K562 (cell line): ENCODE data around the gene CHURC1. TPM values are rescaled to one million over a fixed set of nuclear protein-coding genes. Genes with fewer than 3 reads are reported as not detected.

ENCODE experiments used
- ATAC-seq: fragments of 200-7000 bp; cut with Tn5 transposase; 3 replicates; pipeline ENCODE4 v1.9.1; 2020; ENCODE audit warnings: moderate library complexity
- BruUV-seq: library from RNA; stranded (reverse); fragments of 400-500 nt; replicated peaks from 2 replicates; lab custom pipeline; 2021; lab: Mats Ljungman, UMichigan
- CTCF ChIA-PET: fragments of 300-600 bp; formaldehyde crosslinking; extraction: SDS; loops from one replicate; lab custom pipeline; 2021; ENCODE audit warnings: low intra/inter-chr PET ratio; lab: Yijun Ruan, JAX
- POLR2A ChIA-PET: fragments of 300-600, 350-650 bp; sonication (Branson Sonifier 250); formaldehyde crosslinking; extraction: SDS; loops from one replicate; lab custom pipeline; 2021; ENCODE audit warnings: antibody characterized with exemption, inconsistent platforms; lab: Yijun Ruan, JAX
- DNase-seq, 4 experiments: peaks; one replicate each; pipeline versions ENCODE4 v3.0.0 to v3.0.0-alpha.2; 2011 to 2018; ENCODE audit warnings: low spot score in 3 of 4, mixed read lengths in 3 of 4; ENCODE audit errors: extremely low read depth in 1 of 4
- FAIRE-seq: peaks from 2 replicates; lab custom pipeline; 2011; peaks lifted over from hg19 to GRCh38; lab: Jason Lieb, UNC
- H2AFZ ChIP-seq: 2 replicates; pipeline ENCODE4 v1.6.0; 2011; ENCODE audit warnings: low read depth, low read length, control low read depth, inconsistent platforms
- H3K27ac ChIP-seq: fragments of 200-600 bp; 3 replicates; pipeline ENCODE4 v1.8.0; 2011; ENCODE audit warnings: low read depth, mild to moderate bottlenecking, control low read depth, inconsistent platforms, low read length, moderate library complexity, mixed read lengths; ENCODE audit errors: extremely low read depth
- H3K27me3 ChIP-seq, 2 experiments: fragments of 300-600 bp in 1 of 2; 2 replicates in 1 of 2; 3 replicates in 1 of 2; pipeline versions ENCODE4 v1.6.0 to v1.8.0; 2011; ENCODE audit warnings: inconsistent platforms in 2 of 2, low read length in 2 of 2, mild to moderate bottlenecking in 1 of 2, mixed read lengths in 1 of 2, moderate library complexity in 1 of 2; ENCODE audit not compliant: control insufficient read depth in 2 of 2, insufficient read depth in 2 of 2
- H3K36me3 ChIP-seq: fragments of 300-600 bp; 3 replicates; pipeline ENCODE4 v1.8.0; 2011; ENCODE audit warnings: mild to moderate bottlenecking, low read length, inconsistent platforms; ENCODE audit not compliant: control insufficient read depth, insufficient read depth
- H3K4me1 ChIP-seq, 2 experiments: fragments of 200-600 bp in 1 of 2; replicated peaks in 1 of 2; 2 replicates in 1 of 2; 3 replicates in 1 of 2; pipeline versions ENCODE4 v1.5.1 to v1.8.0; 2011; ENCODE audit warnings: inconsistent platforms in 2 of 2, low read length in 2 of 2, mild to moderate bottlenecking in 1 of 2, mixed read lengths in 1 of 2, moderate library complexity in 1 of 2; ENCODE audit not compliant: control insufficient read depth in 2 of 2, insufficient read depth in 2 of 2
- H3K4me2 ChIP-seq: 2 replicates; pipeline ENCODE4 v1.6.1; 2011; ENCODE audit warnings: low read length, control low read depth, inconsistent platforms, mixed read lengths; ENCODE audit not compliant: insufficient read depth
- H3K4me3 ChIP-seq: fragments of 200-600 bp; sonication (generic), shearing (Covaris generic); 2 replicates; pipeline ENCODE4 v1.5.1; 2016; ENCODE audit warnings: control low read depth, inconsistent platforms
- H3K79me2 ChIP-seq: fragments of 200-600 bp; 3 replicates; pipeline ENCODE4 v1.8.0; 2011; ENCODE audit warnings: low read length, inconsistent platforms; ENCODE audit not compliant: control insufficient read depth, insufficient read depth
- H3K9ac ChIP-seq, 2 experiments: 2 replicates each; pipeline versions ENCODE4 v1.6.0 to v1.6.1; 2011; ENCODE audit warnings: low read depth in 2 of 2, low read length in 2 of 2, control low read depth in 1 of 2, inconsistent platforms in 1 of 2, mild to moderate bottlenecking in 1 of 2, mixed read lengths in 1 of 2; ENCODE audit not compliant: insufficient read depth in 1 of 2
- H3K9me1 ChIP-seq: one replicate; pipeline ENCODE4 v1.6.0; 2011; ENCODE audit warnings: inconsistent platforms, mild to moderate bottlenecking, low read length, moderate library complexity; ENCODE audit not compliant: control insufficient read depth, insufficient read depth
- H3K9me3 ChIP-seq: replicated peaks from 2 replicates; pipeline ENCODE4 v1.5.1; 2011; ENCODE audit warnings: low read depth, low read length, inconsistent platforms; ENCODE audit not compliant: control insufficient read depth, insufficient read depth
- H4K20me1 ChIP-seq: replicated peaks from 2 replicates; pipeline ENCODE4 v1.6.1; 2011; ENCODE audit warnings: low read length, inconsistent platforms, mixed read lengths; ENCODE audit not compliant: control insufficient read depth, insufficient read depth
- ARID3A ChIP-seq: IDR thresholded peaks from 2 replicates; pipeline ENCODE4 v1.6.1; 2012; ENCODE audit warnings: low read depth, low read length, improper control_type of control experiment, borderline replicate concordance
- CCAR2 ChIP-seq: fragments of 200-400 bp; formaldehyde crosslinking; IDR thresholded peaks from 2 replicates; pipeline ENCODE4 v1.6.1; 2017; ENCODE audit warnings: mild to moderate bottlenecking, low read depth, low read length
- FOS ChIP-seq: IDR thresholded peaks from 3 replicates; pipeline ENCODE4 v1.6.1; 2011; ENCODE audit not compliant: insufficient read length; ENCODE audit errors: extremely low read depth
- KDM2B ChIP-seq: fragments of 250-450 bp; sonication (Bioruptor Pico); IDR thresholded peaks from 2 replicates; pipeline ENCODE4 v1.8.0; 2021; ENCODE audit warnings: mild to moderate bottlenecking, moderate library complexity
- KLF6 ChIP-seq: fragments of 250-450 bp; sonication (Bioruptor Pico); IDR thresholded peaks from 2 replicates; pipeline ENCODE4 v1.4.0; 2020; ENCODE audit warnings: mild to moderate bottlenecking, moderate library complexity, borderline replicate concordance
- NR3C1 ChIP-seq: sonication (generic); formaldehyde crosslinking; IDR thresholded peaks from 2 replicates; pipeline ENCODE4 v1.8.1; 2022; ENCODE audit warnings: missing genetic modification reagents
- PCBP1 ChIP-seq: fragments of 200-400 bp; formaldehyde crosslinking; IDR thresholded peaks from 2 replicates; pipeline ENCODE4 v1.6.1; 2018; ENCODE audit warnings: mild to moderate bottlenecking, low read depth, low read length; ENCODE audit not compliant: poor library complexity, severe bottlenecking
- RUNX1 ChIP-seq: sonication (generic); IDR thresholded peaks from 2 replicates; pipeline ENCODE4 v1.6.1; 2016; ENCODE audit warnings: antibody characterized with exemption, low read depth
- SPI1 ChIP-seq: IDR thresholded peaks from 2 replicates; pipeline ENCODE4 v1.6.1; 2011; ENCODE audit warnings: low read depth, low read length, control low read depth, borderline replicate concordance
- THRAP3 ChIP-seq: fragments of 450-650 bp; IDR thresholded peaks from 2 replicates; pipeline ENCODE4 v1.6.1; 2016; ENCODE audit warnings: mild to moderate bottlenecking, inconsistent platforms, borderline replicate concordance
- YBX1 ChIP-seq: fragments of 450-650 bp; IDR thresholded peaks from 2 replicates; pipeline ENCODE4 v1.7.1; 2016; ENCODE audit warnings: mild to moderate bottlenecking
- ZNF134 ChIP-seq: fragments of 250-450 bp; sonication (Bioruptor Pico); conservative IDR thresholded peaks from 2 replicates; pipeline ENCODE4 v1.4.0; 2020
- ZNF263 ChIP-seq: sonication (generic); formaldehyde crosslinking; IDR thresholded peaks from 2 replicates; pipeline ENCODE4 v1.8.0; 2022; ENCODE audit warnings: mild to moderate bottlenecking, missing genetic modification reagents, borderline replicate concordance
- ZNF324 ChIP-seq: fragments of 250-450 bp; sonication (Bioruptor Pico); IDR thresholded peaks from 2 replicates; pipeline ENCODE4 v1.4.0; 2020; ENCODE audit warnings: mild to moderate bottlenecking
- ZNF354B ChIP-seq: fragments of 250-450 bp; sonication (Bioruptor Pico); IDR thresholded peaks from 2 replicates; pipeline ENCODE4 v1.4.0; 2020
- ZNF644 ChIP-seq: fragments of 200-800 bp; sonication (Bioruptor generic); IDR thresholded peaks from 2 replicates; pipeline ENCODE4 v1.6.1; 2016; ENCODE audit warnings: low read depth, missing genetic modification characterization, missing compliant biosample characterization
- ZZZ3 ChIP-seq: fragments of 450-650 bp; IDR thresholded peaks from 2 replicates; pipeline ENCODE4 v1.6.1; 2016; ENCODE audit warnings: antibody characterized with exemption, mild to moderate bottlenecking, moderate library complexity
- WGBS: fragments of 100-300 bp; shearing (Covaris generic); methylation state at CpG from one replicate; pipeline ENCODE4 v1.1.6; 2016; ENCODE audit warnings: low coverage, mixed read lengths; ENCODE audit not compliant: insufficient coverage; ENCODE audit errors: missing lambda C conversion rate; 5-methylcytosine and 5-hydroxymethylcytosine counted together
- in situ Hi-C: fragments of 300-500 bp; cut with MboI; formaldehyde crosslinking; loops from 4 replicates; pipeline ENCODE4 v1.15.0; 2018; ENCODE audit warnings: inconsistent platforms, mixed read lengths
- intact Hi-C: fragments of 100-400 bp; cut with micrococcal nuclease; formaldehyde crosslinking; loops from 2 replicates; pipeline ENCODE4 v1.14.2; 2022
- polyA plus RNA-seq, 8 experiments: library from polyadenylated mRNA; depleted of rRNA in 4 of 8; stranded (reverse) in 5 of 8; unstranded in 3 of 8; fragments of >200 nt; fragmentation: Nextera tagmentation in 2 of 8; fragmentation: Illumina TruSeq in 1 of 8; extraction: Ambion mirVana in 2 of 8; extraction: Trizol in 1 of 8; gene quantifications; 2 replicates each; pipeline versions ENCODE4 v1.2.1 to v1.2.3, GENCODE V29; 2011 to 2014; ENCODE audit warnings: inconsistent platforms in 1 of 8, missing spikeins in 1 of 8
- total RNA-seq, 7 experiments: library from RNA; depleted of rRNA in 6 of 7; stranded (reverse); fragments of >200 nt in 6 of 7; fragmentation: Illumina TruSeq in 2 of 7; extraction: Trizol in 2 of 7; gene quantifications; 2 replicates each; pipeline versions ENCODE4 v1.2.1 to v1.2.3, GENCODE V29; 2011 to 2021; ENCODE audit warnings: low replicate concordance in 1 of 7
- TF ChIP-seq, protein P1 (sequence below): sonication (generic); formaldehyde crosslinking; IDR thresholded peaks from 2 replicates; pipeline ENCODE4 v1.8.1; 2023; ENCODE audit warnings: mild to moderate bottlenecking, missing genetic modification reagents

CHURC1 gene
- total and polyA plus RNA-seq, 9 of the 15 experiments (the other 6 are each of a cell fraction or from before 2014, with no cell fraction given), result 27.3 to 239 (median 45.6) TPM

DNA sequence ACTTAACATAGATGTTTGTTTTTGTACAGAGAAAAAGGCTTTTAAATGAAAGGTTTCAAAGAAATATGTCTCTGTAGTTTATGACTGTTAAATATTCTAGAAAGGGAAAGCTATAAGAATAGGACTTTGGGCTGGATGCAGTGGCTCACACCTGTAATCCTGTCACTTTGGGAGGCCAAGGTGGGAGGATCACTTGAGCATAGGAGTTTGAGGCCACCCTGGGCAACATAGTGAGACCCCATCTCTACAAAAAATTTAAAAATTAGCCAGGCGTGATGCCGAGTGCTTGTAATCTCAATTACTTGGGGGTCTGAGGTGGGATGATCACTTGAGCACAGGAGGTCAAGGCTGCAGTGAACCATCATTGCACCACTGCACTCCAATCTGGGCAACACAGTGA is 16.9 kb downstream of the CHURC1 start:
- Histone ChIP-seq H3K27ac (no peak overlapping the region), H3K4me1 (no peaks in the 10 kb centered on the region), H3K4me3 (no peak overlapping the region), H3K79me2 (no peaks in the 10 kb centered on the region), H4K20me1 (no peaks in the 10 kb centered on the region), H2AFZ (no peak overlapping the region), H3K9ac (no peak overlapping the region), H3K4me2 (no peak overlapping the region), H3K9me3 (no peaks in the 10 kb centered on the region), H3K36me3 (peaks cover 52% of the 10 kb centered on the region; the same call in 2 of the 3 replicates), H3K9me1 (no peaks in the 10 kb centered on the region), H3K27me3 (no peaks in the 10 kb centered on the region)
- WGBS, result 95% methylated on average over 2 of the region's 2 CpGs
- in situ Hi-C loops (no loop called here), intact Hi-C loops (no loop called here)
- ATAC-seq (no peak), DNase-seq (no peak), FAIRE-seq (no peak)
- POLR2A ChIA-PET, result interaction anchor here (0.6 to 0.7 kb wide), 2 partner anchors 10 to 736 kb away, joined by 3 read pairs; no protein-coding TSS in a partner anchor
- no peak for TF ChIP-seq ZNF324 (CRISPR knock-in tag)
- no peak for TF ChIP-seq ZNF134
- TF ChIP-seq KDM2B (CRISPR knock-in tag), result no peak
- TF ChIP-seq SPI1, result no peak
- TF ChIP-seq ZNF354B (CRISPR knock-in tag), result no peak
- no peak for TF ChIP-seq RUNX1
- TF ChIP-seq PCBP1, result no peak
- TF ChIP-seq NR3C1 (CRISPR knock-in tag), result no peak
- no peak for TF ChIP-seq THRAP3
- TF ChIP-seq ZZZ3, result no peak
- no peak for TF ChIP-seq FOS
- no peak for TF ChIP-seq CCAR2
- TF ChIP-seq KLF6 (CRISPR knock-in tag), result no peak
- TF ChIP-seq, protein P1, sequence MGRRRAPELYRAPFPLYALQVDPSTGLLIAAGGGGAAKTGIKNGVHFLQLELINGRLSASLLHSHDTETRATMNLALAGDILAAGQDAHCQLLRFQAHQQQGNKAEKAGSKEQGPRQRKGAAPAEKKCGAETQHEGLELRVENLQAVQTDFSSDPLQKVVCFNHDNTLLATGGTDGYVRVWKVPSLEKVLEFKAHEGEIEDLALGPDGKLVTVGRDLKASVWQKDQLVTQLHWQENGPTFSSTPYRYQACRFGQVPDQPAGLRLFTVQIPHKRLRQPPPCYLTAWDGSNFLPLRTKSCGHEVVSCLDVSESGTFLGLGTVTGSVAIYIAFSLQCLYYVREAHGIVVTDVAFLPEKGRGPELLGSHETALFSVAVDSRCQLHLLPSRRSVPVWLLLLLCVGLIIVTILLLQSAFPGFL (CRISPR knock-in tag), result no peak
- no peak for TF ChIP-seq YBX1
- TF ChIP-seq ZNF263, result no peak
- TF ChIP-seq ARID3A, result no peak
- no peak for TF ChIP-seq ZNF644 (tag)
- no TSS peak for BruUV-seq
- CTCF ChIA-PET, result no interaction called here
